SK-N-SH treated with all-trans-retinoic acid at 6 μM for 48 hours (cell line): ENCODE results near the gene TMEM39B.

Source experiments
- ATAC-seq: fragments of 200-7000 bp; cut with Tn5 transposase; 3 replicates; pipeline ENCODE4 v1.9.1; 2020; ENCODE audit warnings: mild to moderate bottlenecking, moderate library complexity
- ARNTL ChIP-seq: fragments of 450-650 bp; formaldehyde crosslinking; IDR thresholded peaks from 2 replicates; pipeline ENCODE4 v1.5.0; 2020; ENCODE audit warnings: low read depth, mild to moderate bottlenecking, moderate library complexity, borderline replicate concordance
- BACH2 ChIP-seq: fragments of 250-450 bp; sonication (Bioruptor Pico); IDR thresholded peaks from 2 replicates; pipeline ENCODE4 v1.9.0; 2021; ENCODE audit warnings: mild to moderate bottlenecking, borderline replicate concordance
- ESRRG ChIP-seq: fragments of 250-450 bp; sonication (Bioruptor Pico); IDR thresholded peaks from 2 replicates; pipeline ENCODE4 v1.6.1; 2021; ENCODE audit warnings: mild to moderate bottlenecking
- GLIS3 ChIP-seq: fragments of 250-450 bp; sonication (Bioruptor Pico); IDR thresholded peaks from 2 replicates; pipeline ENCODE4 v1.5.0; 2020; ENCODE audit warnings: mild to moderate bottlenecking, moderate library complexity
- ISL1 ChIP-seq: fragments of 250-450 bp; sonication (Bioruptor Pico); IDR thresholded peaks from 2 replicates; pipeline ENCODE4 v2.1.2; 2022; ENCODE audit warnings: mild to moderate bottlenecking, moderate library complexity
- OSR1 ChIP-seq: fragments of 250-450 bp; sonication (Bioruptor Pico); IDR thresholded peaks from 2 replicates; pipeline ENCODE4 v1.8.0; 2022; ENCODE audit warnings: moderate library complexity, mild to moderate bottlenecking, inconsistent platforms
- PPARA ChIP-seq: fragments of 250-450 bp; sonication (Bioruptor Pico); IDR thresholded peaks from 2 replicates; pipeline ENCODE4 v1.5.0; 2020; ENCODE audit warnings: mild to moderate bottlenecking, borderline replicate concordance
- RARB ChIP-seq: fragments of 250-450 bp; sonication (Bioruptor Pico); IDR thresholded peaks from 2 replicates; pipeline ENCODE4 v1.8.0; 2021; ENCODE audit warnings: mild to moderate bottlenecking, moderate library complexity
- SNAI2 ChIP-seq: fragments of 250-450 bp; sonication (Bioruptor Pico); IDR thresholded peaks from 2 replicates; pipeline ENCODE4 v1.5.0; 2020; ENCODE audit warnings: mild to moderate bottlenecking, moderate library complexity
- TOX ChIP-seq: fragments of 250-450 bp; sonication (Bioruptor Pico); IDR thresholded peaks from 2 replicates; pipeline ENCODE4 v1.8.0; 2021; ENCODE audit warnings: mild to moderate bottlenecking, moderate library complexity, borderline replicate concordance
- ZFP3 ChIP-seq: fragments of 250-450 bp; sonication (Bioruptor Pico); IDR thresholded peaks from 2 replicates; pipeline ENCODE4 v1.5.0; 2020; ENCODE audit warnings: mild to moderate bottlenecking, moderate library complexity
- ZFP30 ChIP-seq: fragments of 450-650 bp; formaldehyde crosslinking; IDR thresholded peaks from 2 replicates; pipeline ENCODE4 v1.5.0; 2022; ENCODE audit warnings: mild to moderate bottlenecking, moderate library complexity
- ZNF565 ChIP-seq: fragments of 450-650 bp; formaldehyde crosslinking; conservative IDR thresholded peaks from 2 replicates; pipeline ENCODE4 v1.5.0; 2020; ENCODE audit warnings: low read depth, mild to moderate bottlenecking, moderate library complexity
- ZNF70 ChIP-seq: fragments of 450-650 bp; formaldehyde crosslinking; IDR thresholded peaks from 2 replicates; pipeline ENCODE4 v1.5.0; 2020; ENCODE audit warnings: mild to moderate bottlenecking, moderate library complexity
- ZNF8 ChIP-seq: fragments of 450-650 bp; formaldehyde crosslinking; IDR thresholded peaks from 2 replicates; pipeline ENCODE4 v1.5.0; 2020; ENCODE audit warnings: mild to moderate bottlenecking, moderate library complexity
- TF ChIP-seq, protein P1 (sequence below): fragments of 250-450 bp; sonication (Bioruptor Pico); IDR thresholded peaks from 2 replicates; pipeline ENCODE4 v1.5.1; 2021; ENCODE audit warnings: mild to moderate bottlenecking, moderate library complexity
- TF ChIP-seq, protein P2 (sequence below): fragments of 250-450 bp; sonication (Bioruptor Pico); IDR thresholded peaks from 2 replicates; pipeline ENCODE4 v1.8.0; 2021; ENCODE audit warnings: low read depth, mild to moderate bottlenecking, moderate library complexity, borderline replicate concordance
- TF ChIP-seq, protein P3 (sequence below): fragments of 250-450 bp; sonication (Bioruptor Pico); IDR thresholded peaks from 2 replicates; pipeline ENCODE4 v1.8.0; 2020; ENCODE audit warnings: mild to moderate bottlenecking, moderate library complexity, borderline replicate concordance
- TF ChIP-seq, protein P4 (sequence below): fragments of 250-450 bp; sonication (Bioruptor Pico); IDR thresholded peaks from 2 replicates; pipeline ENCODE4 v1.5.0; 2020; ENCODE audit warnings: mild to moderate bottlenecking, moderate library complexity

The TMEM39B gene

DNA sequence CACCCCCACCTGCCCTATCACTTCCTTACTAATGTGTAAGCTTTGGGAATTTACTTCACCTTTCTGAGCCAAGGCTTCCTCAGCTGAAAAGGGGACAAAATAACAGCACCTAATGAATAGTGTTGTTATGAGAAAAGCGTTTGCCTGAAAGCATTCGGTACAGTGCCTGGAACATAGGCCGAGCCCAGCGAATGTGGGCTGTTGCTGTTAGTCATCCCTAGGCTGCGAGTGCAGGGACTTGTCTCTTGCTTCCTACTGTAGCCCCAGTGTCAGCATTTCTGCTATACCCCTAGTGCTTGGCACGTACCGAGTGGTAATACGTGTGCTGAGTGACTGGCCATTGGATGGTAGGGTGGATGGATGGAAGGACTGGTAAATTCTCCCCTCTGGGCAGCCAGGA lies 18.4 kb downstream of the TMEM39B start:
- no peak for ATAC-seq
- TF ChIP-seq, protein P1, sequence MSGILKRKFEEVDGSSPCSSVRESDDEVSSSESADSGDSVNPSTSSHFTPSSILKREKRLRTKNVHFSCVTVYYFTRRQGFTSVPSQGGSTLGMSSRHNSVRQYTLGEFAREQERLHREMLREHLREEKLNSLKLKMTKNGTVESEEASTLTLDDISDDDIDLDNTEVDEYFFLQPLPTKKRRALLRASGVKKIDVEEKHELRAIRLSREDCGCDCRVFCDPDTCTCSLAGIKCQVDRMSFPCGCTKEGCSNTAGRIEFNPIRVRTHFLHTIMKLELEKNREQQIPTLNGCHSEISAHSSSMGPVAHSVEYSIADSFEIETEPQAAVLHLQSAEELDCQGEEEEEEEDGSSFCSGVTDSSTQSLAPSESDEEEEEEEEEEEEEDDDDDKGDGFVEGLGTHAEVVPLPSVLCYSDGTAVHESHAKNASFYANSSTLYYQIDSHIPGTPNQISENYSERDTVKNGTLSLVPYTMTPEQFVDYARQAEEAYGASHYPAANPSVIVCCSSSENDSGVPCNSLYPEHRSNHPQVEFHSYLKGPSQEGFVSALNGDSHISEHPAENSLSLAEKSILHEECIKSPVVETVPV (CRISPR knock-in tag) = no peak
- no peak for TF ChIP-seq BACH2 (CRISPR knock-in tag)
- no peak for TF ChIP-seq ZNF565 (CRISPR knock-in tag)
- no peak for TF ChIP-seq ZFP30 (CRISPR knock-in tag)
- TF ChIP-seq, protein P2, sequence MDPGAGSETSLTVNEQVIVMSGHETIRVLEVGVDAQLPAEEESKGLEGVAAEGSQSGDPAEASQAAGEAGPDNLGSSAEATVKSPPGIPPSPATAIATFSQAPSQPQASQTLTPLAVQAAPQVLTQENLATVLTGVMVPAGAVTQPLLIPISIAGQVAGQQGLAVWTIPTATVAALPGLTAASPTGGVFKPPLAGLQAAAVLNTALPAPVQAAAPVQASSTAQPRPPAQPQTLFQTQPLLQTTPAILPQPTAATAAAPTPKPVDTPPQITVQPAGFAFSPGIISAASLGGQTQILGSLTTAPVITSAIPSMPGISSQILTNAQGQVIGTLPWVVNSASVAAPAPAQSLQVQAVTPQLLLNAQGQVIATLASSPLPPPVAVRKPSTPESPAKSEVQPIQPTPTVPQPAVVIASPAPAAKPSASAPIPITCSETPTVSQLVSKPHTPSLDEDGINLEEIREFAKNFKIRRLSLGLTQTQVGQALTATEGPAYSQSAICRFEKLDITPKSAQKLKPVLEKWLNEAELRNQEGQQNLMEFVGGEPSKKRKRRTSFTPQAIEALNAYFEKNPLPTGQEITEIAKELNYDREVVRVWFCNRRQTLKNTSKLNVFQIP (CRISPR knock-in tag) = no peak
- no peak for TF ChIP-seq TOX
- TF ChIP-seq ZNF8 = no peak
- no peak for TF ChIP-seq GLIS3
- no peak for TF ChIP-seq RARB (CRISPR knock-in tag)
- TF ChIP-seq ARNTL = no peak
- TF ChIP-seq OSR1 (CRISPR knock-in tag) = no peak
- no peak for TF ChIP-seq ESRRG

DNA sequence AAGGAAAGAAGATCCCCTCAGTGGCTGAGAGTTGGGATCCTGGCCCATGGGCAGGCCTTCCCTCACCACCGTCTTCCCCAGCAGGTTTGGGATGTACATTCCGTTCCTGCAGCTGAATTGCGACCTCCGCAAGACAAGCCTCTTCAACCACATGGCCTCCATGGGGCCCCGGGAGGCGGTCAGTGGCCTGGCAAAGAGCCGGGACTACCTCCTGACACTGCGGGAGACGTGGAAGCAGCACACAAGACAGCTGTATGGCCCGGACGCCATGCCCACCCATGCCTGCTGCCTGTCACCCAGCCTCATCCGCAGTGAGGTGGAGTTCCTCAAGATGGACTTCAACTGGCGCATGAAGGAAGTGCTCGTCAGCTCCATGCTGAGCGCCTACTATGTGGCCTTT lies 18.9 kb downstream of the TMEM39B start:
- no peak for TF ChIP-seq RARB (CRISPR knock-in tag)
- TF ChIP-seq, protein P3, sequence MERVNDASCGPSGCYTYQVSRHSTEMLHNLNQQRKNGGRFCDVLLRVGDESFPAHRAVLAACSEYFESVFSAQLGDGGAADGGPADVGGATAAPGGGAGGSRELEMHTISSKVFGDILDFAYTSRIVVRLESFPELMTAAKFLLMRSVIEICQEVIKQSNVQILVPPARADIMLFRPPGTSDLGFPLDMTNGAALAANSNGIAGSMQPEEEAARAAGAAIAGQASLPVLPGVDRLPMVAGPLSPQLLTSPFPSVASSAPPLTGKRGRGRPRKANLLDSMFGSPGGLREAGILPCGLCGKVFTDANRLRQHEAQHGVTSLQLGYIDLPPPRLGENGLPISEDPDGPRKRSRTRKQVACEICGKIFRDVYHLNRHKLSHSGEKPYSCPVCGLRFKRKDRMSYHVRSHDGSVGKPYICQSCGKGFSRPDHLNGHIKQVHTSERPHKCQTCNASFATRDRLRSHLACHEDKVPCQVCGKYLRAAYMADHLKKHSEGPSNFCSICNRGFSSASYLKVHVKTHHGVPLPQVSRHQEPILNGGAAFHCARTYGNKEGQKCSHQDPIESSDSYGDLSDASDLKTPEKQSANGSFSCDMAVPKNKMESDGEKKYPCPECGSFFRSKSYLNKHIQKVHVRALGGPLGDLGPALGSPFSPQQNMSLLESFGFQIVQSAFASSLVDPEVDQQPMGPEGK (CRISPR knock-in tag) = no peak
- TF ChIP-seq ESRRG = no peak
- no peak for TF ChIP-seq ARNTL
- no peak for TF ChIP-seq OSR1 (CRISPR knock-in tag)
- no peak for TF ChIP-seq PPARA (CRISPR knock-in tag)
- TF ChIP-seq, protein P2 (CRISPR knock-in tag) = no peak
- TF ChIP-seq, protein P4, sequence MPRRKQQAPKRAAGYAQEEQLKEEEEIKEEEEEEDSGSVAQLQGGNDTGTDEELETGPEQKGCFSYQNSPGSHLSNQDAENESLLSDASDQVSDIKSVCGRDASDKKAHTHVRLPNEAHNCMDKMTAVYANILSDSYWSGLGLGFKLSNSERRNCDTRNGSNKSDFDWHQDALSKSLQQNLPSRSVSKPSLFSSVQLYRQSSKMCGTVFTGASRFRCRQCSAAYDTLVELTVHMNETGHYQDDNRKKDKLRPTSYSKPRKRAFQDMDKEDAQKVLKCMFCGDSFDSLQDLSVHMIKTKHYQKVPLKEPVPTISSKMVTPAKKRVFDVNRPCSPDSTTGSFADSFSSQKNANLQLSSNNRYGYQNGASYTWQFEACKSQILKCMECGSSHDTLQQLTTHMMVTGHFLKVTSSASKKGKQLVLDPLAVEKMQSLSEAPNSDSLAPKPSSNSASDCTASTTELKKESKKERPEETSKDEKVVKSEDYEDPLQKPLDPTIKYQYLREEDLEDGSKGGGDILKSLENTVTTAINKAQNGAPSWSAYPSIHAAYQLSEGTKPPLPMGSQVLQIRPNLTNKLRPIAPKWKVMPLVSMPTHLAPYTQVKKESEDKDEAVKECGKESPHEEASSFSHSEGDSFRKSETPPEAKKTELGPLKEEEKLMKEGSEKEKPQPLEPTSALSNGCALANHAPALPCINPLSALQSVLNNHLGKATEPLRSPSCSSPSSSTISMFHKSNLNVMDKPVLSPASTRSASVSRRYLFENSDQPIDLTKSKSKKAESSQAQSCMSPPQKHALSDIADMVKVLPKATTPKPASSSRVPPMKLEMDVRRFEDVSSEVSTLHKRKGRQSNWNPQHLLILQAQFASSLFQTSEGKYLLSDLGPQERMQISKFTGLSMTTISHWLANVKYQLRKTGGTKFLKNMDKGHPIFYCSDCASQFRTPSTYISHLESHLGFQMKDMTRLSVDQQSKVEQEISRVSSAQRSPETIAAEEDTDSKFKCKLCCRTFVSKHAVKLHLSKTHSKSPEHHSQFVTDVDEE = no peak
- no peak for TF ChIP-seq ZFP30 (CRISPR knock-in tag)
- no peak for TF ChIP-seq ZNF8
- TF ChIP-seq SNAI2 = no peak
- TF ChIP-seq, all 23 proteins: peak for 0
- no peak for ATAC-seq

DNA sequence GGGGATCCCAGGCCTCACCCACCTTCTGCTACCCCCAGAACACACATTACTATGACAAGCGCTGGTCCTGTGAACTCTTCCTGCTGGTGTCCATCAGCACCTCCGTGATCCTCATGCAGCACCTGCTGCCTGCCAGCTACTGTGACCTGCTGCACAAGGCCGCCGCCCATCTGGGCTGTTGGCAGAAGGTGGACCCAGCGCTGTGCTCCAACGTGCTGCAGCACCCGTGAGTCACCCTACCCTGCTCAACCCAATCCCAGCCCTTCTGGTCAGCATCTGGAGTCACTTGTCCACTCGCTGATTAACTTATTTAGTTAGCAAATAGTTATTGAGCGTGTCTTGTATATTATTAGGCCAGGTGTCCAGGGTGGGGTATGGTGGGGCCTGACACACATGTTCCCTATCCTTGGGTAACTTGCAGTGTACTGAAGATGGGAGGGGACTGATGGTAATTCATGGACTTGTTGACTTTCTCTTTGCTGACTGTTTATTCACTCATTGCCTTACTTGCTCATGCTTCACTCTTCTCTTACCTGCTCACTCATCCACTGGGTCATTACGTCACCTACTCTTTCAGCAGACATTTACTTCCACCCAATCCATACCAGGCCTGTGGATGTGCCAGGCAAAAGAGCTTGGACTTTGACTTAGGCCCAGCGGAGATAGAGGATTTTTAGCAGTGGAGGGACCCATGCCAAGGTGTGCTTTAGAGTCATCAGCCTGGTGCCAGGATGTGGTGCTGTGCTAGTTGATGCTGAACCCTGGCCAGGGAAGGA lies 22.2 kb downstream of the TMEM39B start:
- no peak for ATAC-seq
- TF ChIP-seq ISL1 (CRISPR knock-in tag) (no peak), SNAI2 (no peak), TOX (no peak), ZNF565 (CRISPR knock-in tag) (no peak), ZFP3 (no peak), ZNF70 (CRISPR knock-in tag) (no peak), BACH2 (CRISPR knock-in tag) (no peak), OSR1 (CRISPR knock-in tag) (no peak)
- TF ChIP-seq, protein P2 (CRISPR knock-in tag) = no peak
- TF ChIP-seq, protein P3 (CRISPR knock-in tag) = no peak
